ENCODE data around the gene KANK3. TPM values are rescaled to one million over a fixed set of nuclear protein-coding genes. Genes with fewer than 3 reads are reported as not detected.
A peak's percentile ranks its signal among the peaks of the same experiment; 100 is the strongest.
"Not testable (repeated sequence)": the region's sequence is repeated elsewhere in the genome, so short reads cannot be mapped to it uniquely, and the experiment has no call there.

The KANK3 gene
- total RNA-seq, 1 experiment from 2014 or later = 0.37 TPM

DNA sequence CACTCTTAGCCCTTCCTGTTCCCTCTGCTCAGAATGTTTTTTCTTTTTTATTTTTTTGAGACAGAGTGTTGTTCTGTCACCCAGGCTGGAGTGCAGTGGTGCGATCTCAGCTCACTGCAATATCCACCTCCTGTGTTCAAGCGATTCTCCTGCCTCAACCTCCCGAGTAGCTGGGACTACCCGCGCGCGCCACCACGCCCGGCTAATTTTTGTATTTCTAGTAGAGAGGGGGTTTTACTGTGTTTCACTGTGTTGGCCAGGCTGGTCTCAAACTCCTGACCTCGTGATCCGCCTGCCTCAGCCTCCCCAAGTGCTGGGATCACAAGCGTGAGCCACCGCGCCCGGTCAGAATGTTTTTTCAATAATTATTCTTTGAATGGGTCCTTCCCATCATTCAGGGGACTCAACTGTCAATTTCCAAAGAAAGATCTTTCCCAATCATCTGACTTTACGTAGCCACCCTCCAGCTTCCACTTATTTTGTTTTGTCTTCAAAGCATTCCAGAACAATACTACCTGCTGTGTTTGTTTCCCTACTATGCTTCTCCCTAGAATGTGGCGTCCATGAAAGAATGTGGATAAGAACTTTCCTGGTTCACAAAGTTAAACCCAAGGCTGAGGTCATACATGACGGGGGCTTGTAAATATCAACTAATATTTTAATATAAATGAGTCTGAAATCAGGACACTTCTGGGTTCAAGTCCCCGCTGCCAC lies 23.1 kb downstream of the KANK3 start:
- H3K36me3 ChIP-seq (ENCODE audit: low read depth) = peaks cover 25% of the 10 kb centered on the region
- CTCF ChIA-PET = interaction anchor here (0.6 kb wide), 1 partner anchor 28 kb away, joined by 5 read pairs; no protein-coding TSS in a partner anchor
- H3K4me2 ChIP-seq = peak overlapping the region; percentile 92
- H3K9me3 ChIP-seq (ENCODE audit: insufficient read depth, low read depth) = no peaks in the 10 kb centered on the region
- intact Hi-C loops (cut with micrococcal nuclease; ENCODE audit: unreplicated experiment) = no loop called here
- H4K20me1 ChIP-seq (ENCODE audit: insufficient read depth) = peaks cover 24% of the 10 kb centered on the region
- H3K27me3 ChIP-seq (ENCODE audit: insufficient read depth, low read depth) = no peaks in the 10 kb centered on the region
- POLR2A ChIA-PET (ENCODE audit: unreplicated experiment) = interaction anchor here (0.7 kb wide), 1 partner anchor 91 kb away, joined by 4 read pairs; no protein-coding TSS in a partner anchor
- peaks cover 39% of the 10 kb centered on the region; the same call in 1 of the 2 replicates for H3F3A ChIP-seq (ENCODE audit: insufficient read depth, low read depth)
- peak overlapping the region; percentile 55; the same call in 1 of the 2 replicates for H3K27ac ChIP-seq
- H3K79me2 ChIP-seq (ENCODE audit: low read depth) = peaks cover 50% of the 10 kb centered on the region
- peaks cover 20% of the 10 kb centered on the region for H3K4me1 ChIP-seq (replicated peaks; ENCODE audit: insufficient read depth)
- H2AFZ ChIP-seq = no peak overlapping the region
- H3K4me3 ChIP-seq = peak overlapping the region; percentile 92
- no TSS peak for BruUV-seq (replicated peaks)
- no peaks in the 10 kb centered on the region for H3K9me2 ChIP-seq (ENCODE audit: insufficient read depth)
- no peak for TF ChIP-seq EZH2 (IDR thresholded peaks at IDR 0.05; ENCODE audit: low read depth)
- TF ChIP-seq, protein P1, sequence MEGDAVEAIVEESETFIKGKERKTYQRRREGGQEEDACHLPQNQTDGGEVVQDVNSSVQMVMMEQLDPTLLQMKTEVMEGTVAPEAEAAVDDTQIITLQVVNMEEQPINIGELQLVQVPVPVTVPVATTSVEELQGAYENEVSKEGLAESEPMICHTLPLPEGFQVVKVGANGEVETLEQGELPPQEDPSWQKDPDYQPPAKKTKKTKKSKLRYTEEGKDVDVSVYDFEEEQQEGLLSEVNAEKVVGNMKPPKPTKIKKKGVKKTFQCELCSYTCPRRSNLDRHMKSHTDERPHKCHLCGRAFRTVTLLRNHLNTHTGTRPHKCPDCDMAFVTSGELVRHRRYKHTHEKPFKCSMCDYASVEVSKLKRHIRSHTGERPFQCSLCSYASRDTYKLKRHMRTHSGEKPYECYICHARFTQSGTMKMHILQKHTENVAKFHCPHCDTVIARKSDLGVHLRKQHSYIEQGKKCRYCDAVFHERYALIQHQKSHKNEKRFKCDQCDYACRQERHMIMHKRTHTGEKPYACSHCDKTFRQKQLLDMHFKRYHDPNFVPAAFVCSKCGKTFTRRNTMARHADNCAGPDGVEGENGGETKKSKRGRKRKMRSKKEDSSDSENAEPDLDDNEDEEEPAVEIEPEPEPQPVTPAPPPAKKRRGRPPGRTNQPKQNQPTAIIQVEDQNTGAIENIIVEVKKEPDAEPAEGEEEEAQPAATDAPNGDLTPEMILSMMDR (conservative IDR thresholded peaks at IDR 0.05) = no peak
- DNase-seq = no peak

DNA sequence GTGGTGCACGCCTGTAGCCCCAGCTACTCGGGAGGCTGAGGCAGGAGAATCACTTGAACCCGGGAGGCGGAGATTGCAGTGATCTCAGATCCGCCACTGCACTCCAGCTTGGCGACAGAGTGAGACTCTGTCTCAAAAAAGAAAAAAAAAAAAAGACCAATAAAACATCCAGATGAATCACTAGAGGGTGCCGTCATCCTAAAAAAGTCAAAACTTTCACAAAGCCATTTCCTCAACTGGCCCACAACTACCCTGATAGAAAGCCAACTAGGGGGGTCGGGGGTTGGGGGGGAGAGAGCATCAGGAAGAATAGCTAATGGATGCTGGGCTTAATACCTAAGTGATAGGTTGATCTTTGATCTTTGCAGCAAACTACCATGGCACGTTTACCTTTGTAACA lies 24.2 kb downstream of the KANK3 start:
- H3K27me3 ChIP-seq (ENCODE audit: insufficient read depth, low read depth); BruUV-seq (replicated peaks); H2AFZ ChIP-seq; intact Hi-C loops (cut with micrococcal nuclease; ENCODE audit: unreplicated experiment); H3K9me2 ChIP-seq (ENCODE audit: insufficient read depth); POLR2A ChIA-PET (ENCODE audit: unreplicated experiment); DNase-seq; H3K27ac ChIP-seq; H3K4me2 ChIP-seq; H3K9me3 ChIP-seq (ENCODE audit: insufficient read depth, low read depth); H3K4me3 ChIP-seq: not testable (repeated sequence)
- Histone ChIP-seq H3F3A (ENCODE audit: insufficient read depth, low read depth) (peaks cover 28% of the 10 kb centered on the region; the same call in 1 of the 2 replicates), H4K20me1 (ENCODE audit: insufficient read depth) (peaks cover 19% of the 10 kb centered on the region), H3K36me3 (ENCODE audit: low read depth) (peaks cover 17% of the 10 kb centered on the region), H3K4me1 (replicated peaks; ENCODE audit: insufficient read depth) (peaks cover 20% of the 10 kb centered on the region), H3K79me2 (ENCODE audit: low read depth) (peaks cover 48% of the 10 kb centered on the region)
- CTCF ChIA-PET = interaction anchor here (0.7 kb wide), 1 partner anchor 206 kb away, joined by 16 read pairs; no protein-coding TSS in a partner anchor

DNA sequence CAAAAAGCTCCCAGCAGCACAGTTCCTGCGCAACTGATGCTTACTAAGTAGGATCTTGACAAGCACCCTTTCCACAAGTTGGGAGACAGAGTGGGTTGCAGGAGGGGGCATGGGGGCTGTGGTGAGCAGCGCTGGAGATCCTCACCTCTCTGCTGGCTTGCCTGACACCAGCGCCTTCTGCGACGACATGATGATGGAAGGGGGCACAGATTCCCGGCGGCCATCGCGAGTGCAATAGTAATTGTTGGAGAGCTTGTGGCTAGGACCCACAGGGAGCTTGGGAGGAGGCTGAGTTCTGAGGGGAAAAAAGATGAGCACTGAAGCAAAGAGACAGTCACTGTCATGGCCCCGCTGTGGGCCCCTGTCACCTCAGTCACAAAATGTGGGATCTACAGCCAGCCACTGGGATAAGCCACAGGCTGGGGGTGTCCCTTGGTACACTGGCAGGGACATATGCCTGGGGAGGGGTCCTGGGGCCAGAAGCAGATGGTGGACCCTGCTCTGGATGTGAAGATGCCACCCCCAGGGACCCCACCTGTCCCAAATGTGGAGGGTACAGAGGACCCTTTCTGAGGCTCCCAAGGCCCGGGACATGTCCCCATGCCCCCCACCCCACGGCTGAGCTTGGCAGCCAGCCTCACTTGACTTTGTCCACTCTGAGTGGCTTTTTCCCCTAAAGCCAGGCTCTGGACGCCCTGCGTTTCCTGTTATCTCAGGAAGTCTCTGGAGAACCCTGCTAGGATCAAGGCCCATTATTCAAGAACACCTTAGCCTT lies 26.5 kb downstream of the KANK3 start:
- no peak overlapping the region for H3K4me2 ChIP-seq
- H4K20me1 ChIP-seq (ENCODE audit: insufficient read depth) = no peaks in the 10 kb centered on the region
- no peak for DNase-seq
- peaks cover 25% of the 10 kb centered on the region for H3K79me2 ChIP-seq (ENCODE audit: low read depth)
- H3K9me2 ChIP-seq (ENCODE audit: insufficient read depth) = no peaks in the 10 kb centered on the region
- H3K4me1 ChIP-seq (replicated peaks; ENCODE audit: insufficient read depth) = peaks cover 20% of the 10 kb centered on the region
- intact Hi-C loops (cut with micrococcal nuclease; ENCODE audit: unreplicated experiment) = no loop called here
- H3K27ac ChIP-seq = no peak overlapping the region
- no peak for TF ChIP-seq EZH2 (IDR thresholded peaks at IDR 0.05; ENCODE audit: low read depth)
- no peak overlapping the region for H3K4me3 ChIP-seq
- POLR2A ChIA-PET (ENCODE audit: unreplicated experiment) = no interaction called here
- CTCF ChIA-PET = no interaction called here
- H3K36me3 ChIP-seq (ENCODE audit: low read depth) = no peaks in the 10 kb centered on the region
- H2AFZ ChIP-seq = no peak overlapping the region
- H3F3A ChIP-seq (ENCODE audit: insufficient read depth, low read depth) = peaks cover 22% of the 10 kb centered on the region; the same call in 1 of the 2 replicates
- H3K27me3 ChIP-seq (ENCODE audit: insufficient read depth, low read depth) = no peaks in the 10 kb centered on the region
- no peaks in the 10 kb centered on the region for H3K9me3 ChIP-seq (ENCODE audit: insufficient read depth, low read depth)
- BruUV-seq (replicated peaks) = no TSS peak

DNA sequence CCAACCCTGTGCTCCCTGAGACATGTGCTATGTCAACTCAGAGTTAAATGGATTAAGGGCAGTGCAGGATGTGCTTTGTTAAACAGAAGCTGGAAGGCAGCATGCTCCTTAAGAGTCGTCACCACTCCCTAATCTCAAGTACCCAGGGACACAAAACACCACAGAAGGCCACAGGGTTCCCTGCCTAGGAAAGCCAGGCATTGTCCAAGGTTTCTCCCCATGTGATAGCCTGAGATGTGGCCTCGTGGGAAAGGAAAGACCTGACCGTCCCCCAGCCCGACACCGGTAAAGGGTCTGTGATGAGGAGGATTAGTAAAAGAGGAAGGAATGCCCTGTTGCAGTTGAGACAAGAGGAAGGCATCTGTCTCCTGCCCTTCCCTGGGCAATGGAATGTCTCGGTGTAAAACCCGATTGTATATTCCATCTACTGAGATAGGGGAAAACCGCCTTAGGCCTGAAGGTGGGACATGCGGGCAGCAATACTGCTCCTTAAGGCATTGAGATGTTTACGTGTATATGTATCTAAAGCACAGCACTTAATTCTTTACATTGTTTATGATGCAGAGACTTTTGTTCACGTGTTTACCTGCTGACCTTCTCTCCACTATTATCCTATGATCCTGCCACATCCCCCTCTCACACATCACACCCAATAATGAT lies 28.0 kb downstream of the KANK3 start:
- intact Hi-C loops (cut with micrococcal nuclease; ENCODE audit: unreplicated experiment); H3K9me3 ChIP-seq (ENCODE audit: insufficient read depth, low read depth); H3K27me3 ChIP-seq (ENCODE audit: insufficient read depth, low read depth); CTCF ChIA-PET; BruUV-seq (replicated peaks); POLR2A ChIA-PET (ENCODE audit: unreplicated experiment); H4K20me1 ChIP-seq (ENCODE audit: insufficient read depth); H3K4me3 ChIP-seq; H3K9me2 ChIP-seq (ENCODE audit: insufficient read depth); DNase-seq; H2AFZ ChIP-seq; H3K4me2 ChIP-seq; H3K36me3 ChIP-seq (ENCODE audit: low read depth); H3K27ac ChIP-seq: not testable (repeated sequence)
- peaks cover 12% of the 10 kb centered on the region for H3K79me2 ChIP-seq (ENCODE audit: low read depth)
- peaks cover 27% of the 10 kb centered on the region; the same call in 1 of the 2 replicates for H3F3A ChIP-seq (ENCODE audit: insufficient read depth, low read depth)
- H3K4me1 ChIP-seq (replicated peaks; ENCODE audit: insufficient read depth) = peaks cover 25% of the 10 kb centered on the region

Data from PC-9 (cell line).